SK-MEL-5 (cell line): ENCODE data around the gene IL20RA. TPM values are rescaled to one million over a fixed set of nuclear protein-coding genes. Genes with fewer than 3 reads are reported as not detected.
"Not testable (repeated sequence)": the region's sequence is repeated elsewhere in the genome, so short reads cannot be mapped to it uniquely, and the experiment has no call there.

ENCODE experiments used
- DNase-seq: peaks from one replicate; pipeline ENCODE4 v3.0.0-alpha.2; 2016; ENCODE audit warnings: low read depth, low spot score
- in situ Hi-C: cut with HindIII; loops from 2 replicates; pipeline ENCODE4 v1.10.0; 2016; ENCODE audit warnings: low sequenced_read_pairs, high pct_unique_total_duplicates, low pct_unique_long_range_greater_than_20kb
- polyA plus RNA-seq, 2 experiments: library from polyadenylated mRNA; depleted of rRNA; stranded (reverse); fragments of >200 nt; gene quantifications; 2 replicates each; pipeline ENCODE4 v1.2.3, GENCODE V29; 2015
- total RNA-seq: library from RNA; depleted of rRNA; stranded (reverse); fragments of >200 nt; shearing (Covaris generic); gene quantifications from 2 replicates; pipeline ENCODE4 v1.2.3, GENCODE V29; 2014; rRNA removed

IL20RA gene
- not detected in 2 replicates for total RNA-seq
- polyA plus RNA-seq (2015; cell fraction: cytosol; rRNA removed) = not detected in 2 replicates
- polyA plus RNA-seq (2015; cell fraction: nucleus; rRNA removed) = not detected in 2 replicates

- no peak for DNase-seq
- in situ Hi-C loops = no loop called here
Measured at GRCh38 chr6:137044366-137045221, at the start of gene IL20RA. TSS of gene IL20RA (minus strand) at chr6:137044965. CDS start at chr6:137044728, 237 bp downstream.

- no peak for DNase-seq
- in situ Hi-C loops = no loop called here
Measured at GRCh38 chr6:137093183-137094069, 48.7 kb upstream of the IL20RA start.

DNA sequence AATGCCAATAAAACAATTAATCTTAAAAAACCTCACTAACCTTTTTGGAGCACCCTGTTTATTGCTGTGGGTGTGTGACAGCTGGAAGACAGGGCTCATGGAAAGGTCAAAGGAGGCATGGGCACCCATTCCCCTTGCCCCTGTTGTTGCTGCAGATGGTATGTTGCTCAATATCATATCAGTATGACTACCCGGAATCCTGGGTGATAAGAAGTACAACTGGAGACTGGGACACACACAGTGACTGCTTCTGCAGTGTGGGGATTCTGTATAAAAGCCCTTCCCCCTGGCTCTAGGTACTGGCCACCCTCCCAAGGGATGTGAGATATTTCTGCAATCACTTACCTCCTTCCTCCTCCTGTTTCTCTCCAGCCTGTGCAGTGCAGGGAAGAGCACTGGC is 47.3 kb upstream of the IL20RA start:
- DNase-seq = no peak
- in situ Hi-C loops = no loop called here

DNA sequence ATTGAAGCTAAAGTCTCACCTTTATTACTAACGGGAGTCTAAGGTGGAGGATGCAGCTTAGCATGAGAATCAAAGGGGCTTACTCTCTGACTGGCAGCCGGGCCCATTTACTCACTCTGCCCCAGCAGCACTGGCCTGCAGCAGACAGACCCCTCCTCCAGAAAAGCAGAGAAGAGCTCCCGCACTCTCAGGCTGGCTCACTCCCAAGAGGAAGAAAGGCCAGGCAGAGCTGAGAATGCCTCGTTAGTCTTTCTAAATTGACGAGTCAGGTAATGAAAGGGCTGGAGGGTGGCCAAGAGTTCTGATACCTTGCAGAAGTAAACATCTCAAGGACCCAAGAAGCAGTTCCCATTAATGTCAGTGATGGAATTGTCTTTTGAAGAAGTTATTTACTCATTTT is 44.5 kb upstream of the IL20RA start:
- in situ Hi-C loops = no loop called here
- DNase-seq = no peak

DNA sequence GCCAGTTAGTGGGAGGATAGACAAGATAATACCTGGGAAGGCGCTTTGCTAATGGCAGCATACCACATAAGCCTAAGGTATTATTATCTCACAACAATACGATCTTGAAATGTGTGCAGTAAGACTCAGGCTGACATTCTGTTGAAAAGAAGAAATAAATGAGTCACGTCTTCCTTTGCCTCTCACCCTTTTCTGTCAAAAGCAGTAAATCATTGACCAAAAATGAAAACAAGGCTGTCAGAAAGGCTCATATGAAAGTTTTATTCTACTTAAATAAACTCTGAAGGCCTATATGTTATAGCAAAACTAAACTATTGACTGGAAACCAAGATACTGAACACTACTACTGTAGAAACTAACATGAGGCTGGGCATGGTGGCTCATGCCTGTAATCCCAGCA is 43.1 kb upstream of the IL20RA start:
- no peak for DNase-seq
- in situ Hi-C loops = no loop called here

GRCh38 chr6:137086031-137086430 is 41.3 kb upstream of the IL20RA start:
- no peak for DNase-seq
- in situ Hi-C loops = no loop called here

DNA sequence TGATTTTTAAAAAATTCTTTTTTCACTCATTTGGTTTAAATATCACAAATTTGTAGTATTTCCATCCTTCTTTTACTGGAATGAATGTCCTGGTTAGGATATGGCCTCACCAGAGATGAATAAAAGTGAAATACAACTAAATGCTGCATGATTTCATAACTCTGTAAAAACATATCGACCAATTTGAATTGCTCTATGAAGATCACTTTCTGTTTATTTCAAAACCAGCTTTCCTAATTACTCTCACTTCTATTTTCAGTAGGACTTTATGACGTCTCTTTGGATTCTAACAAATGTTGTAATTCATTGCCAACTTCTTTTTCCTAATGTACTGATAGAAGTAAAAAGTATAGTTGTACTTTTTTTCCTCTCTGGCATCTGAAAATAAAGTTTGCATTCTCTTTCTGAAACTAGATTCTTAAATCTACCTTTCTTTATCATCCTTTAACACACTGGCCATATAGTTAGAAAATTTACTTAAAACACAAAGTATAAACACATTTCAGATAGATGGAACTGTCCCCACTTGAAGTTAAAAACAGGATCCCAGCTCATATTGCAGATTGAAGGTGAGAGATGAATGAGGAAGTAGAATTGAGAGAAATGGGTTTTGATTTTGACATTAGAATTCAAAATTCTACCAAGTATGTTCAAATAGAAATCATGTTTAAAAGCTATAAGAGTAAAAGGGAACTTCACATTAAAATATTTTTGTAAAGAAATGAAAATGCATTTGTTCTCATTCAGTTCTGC is 40.3 kb upstream of the IL20RA start:
- in situ Hi-C loops = no loop called here
- no peak for DNase-seq

DNA sequence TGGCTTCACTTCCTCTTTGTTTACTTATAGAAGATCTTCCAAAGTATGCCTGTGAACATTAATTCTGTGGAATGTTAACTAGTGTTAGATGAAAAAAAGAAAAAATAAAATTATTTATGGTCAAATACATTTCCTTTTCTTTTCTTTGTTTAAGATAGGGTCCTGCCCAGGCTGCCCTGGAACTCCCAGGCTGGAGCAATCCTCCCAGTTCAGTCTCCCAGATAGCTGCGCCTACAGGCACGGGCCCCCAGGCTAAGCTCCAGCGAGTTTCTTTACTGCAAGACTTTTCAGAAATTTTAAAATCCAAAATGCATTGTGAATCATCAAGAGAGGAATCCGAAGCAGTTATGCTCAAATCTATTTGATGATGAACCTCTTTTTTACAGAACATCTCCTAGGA is 39.3 kb upstream of the IL20RA start:
- in situ Hi-C loops = no loop called here
- no peak for DNase-seq

GRCh38 chr6:137081997-137082396 is 37.2 kb upstream of the IL20RA start:
- no peak for DNase-seq
- in situ Hi-C loops = no loop called here

DNA sequence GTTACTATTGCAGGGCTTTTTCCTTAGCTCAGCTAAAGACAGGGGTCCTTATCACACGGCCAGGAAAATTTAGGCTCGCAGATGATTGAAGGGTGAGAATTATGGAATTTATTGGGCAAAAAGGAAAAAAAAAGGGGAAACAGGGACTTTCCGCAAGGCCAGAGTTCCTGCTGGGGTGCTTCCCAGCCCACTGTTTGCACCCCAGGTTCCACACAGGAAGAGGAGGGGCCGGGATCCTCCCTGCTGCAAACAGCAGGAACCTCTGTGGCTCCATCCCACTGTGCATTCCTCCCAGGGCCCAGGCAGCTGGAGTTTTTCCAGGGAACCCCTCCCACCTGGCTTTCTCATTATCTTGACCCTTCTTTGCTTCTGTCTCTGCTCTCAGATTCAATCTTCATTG is 35.9 kb upstream of the IL20RA start:
- in situ Hi-C loops = no loop called here
- no peak for DNase-seq

GRCh38 chr6:137076277-137077068 is 31.7 kb upstream of the IL20RA start:
- DNase-seq = peak; percentile 82
- in situ Hi-C loops = no loop called here

DNA sequence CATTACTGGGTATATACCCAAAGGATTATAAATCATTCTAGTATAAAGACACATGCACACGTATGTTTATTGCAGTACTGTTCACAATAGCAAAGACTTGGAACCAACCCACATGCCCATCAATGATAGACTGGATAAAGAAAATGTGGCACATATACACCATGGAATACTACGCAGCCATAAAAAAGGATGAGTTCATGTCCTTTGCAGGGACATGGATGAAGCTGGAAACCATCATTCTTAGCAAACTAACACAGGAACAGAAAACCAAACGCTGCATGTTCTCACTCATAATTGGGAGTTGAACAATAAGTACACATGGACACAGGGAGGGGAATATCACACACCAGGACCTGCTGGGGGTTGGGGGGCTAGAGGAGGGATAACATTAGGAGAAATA is 31.0 kb upstream of the IL20RA start:
- DNase-seq, in situ Hi-C loops: not testable (repeated sequence)

DNA sequence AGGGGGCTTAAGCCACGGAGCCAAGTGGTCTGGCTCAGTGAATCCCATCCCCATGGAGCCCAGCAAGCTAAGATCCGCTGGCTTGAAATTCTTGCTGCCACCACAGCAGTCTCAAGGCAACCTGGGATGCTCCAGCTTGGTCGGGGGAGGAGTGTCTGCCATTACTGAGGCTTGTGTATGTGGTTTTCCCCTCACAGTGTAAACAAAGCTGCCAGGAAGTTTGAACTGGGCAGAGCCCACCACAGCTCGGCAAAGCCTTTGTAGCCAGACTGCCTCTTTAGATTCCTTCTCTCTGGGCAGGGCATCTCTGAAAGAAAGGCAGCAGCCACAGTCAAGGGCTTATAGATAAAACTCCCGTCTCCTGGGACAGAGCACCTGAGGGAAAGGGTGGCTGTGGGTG is 25.5 kb upstream of the IL20RA start:
- in situ Hi-C loops = no loop called here
- no peak for DNase-seq

DNA sequence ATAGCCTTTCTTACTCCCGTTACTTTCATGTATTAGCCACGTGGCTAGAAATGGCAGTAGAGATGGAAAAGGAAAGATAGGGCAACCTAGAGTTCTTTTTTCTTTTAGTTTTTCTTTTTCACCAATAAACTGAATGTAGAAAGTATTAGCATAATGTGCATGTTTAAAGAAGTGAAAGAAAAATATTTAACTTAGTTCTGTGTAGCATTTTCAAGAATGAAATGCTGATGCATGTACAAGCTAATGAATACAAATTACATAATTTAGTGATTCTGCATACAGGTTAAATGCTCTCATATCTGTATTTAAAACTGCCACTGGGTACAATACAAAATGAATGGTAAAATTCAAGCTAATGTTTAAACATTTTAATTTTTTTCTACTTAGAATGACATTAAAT is 22.6 kb upstream of the IL20RA start:
- in situ Hi-C loops = no loop called here

DNA sequence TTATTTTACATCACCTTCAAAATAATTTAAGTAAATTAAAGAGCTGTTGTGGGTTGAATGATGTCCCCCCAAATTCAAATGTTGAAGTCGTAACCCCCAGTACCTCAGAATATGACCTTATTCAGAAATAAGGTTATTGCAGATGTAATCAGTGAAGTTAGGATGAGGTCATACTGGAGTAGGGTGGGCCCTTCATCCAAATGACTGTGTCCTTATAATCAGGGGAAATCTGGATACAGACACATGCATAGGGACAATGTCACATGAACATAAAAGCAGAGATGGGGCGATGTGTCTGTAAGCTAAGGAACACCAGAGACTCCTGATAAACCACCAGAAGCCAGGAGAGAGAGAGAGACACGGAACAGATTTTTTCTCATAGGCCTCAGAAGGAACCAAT is 13.3 kb upstream of the IL20RA start:
- in situ Hi-C loops = no loop called here
- DNase-seq = no peak

More for the DNA sequence above, 22.6 kb upstream of the IL20RA start:
- no peak for DNase-seq

GRCh38 chr6:137056121-137056880 is 11.5 kb upstream of the IL20RA start:
- no peak for DNase-seq

More at GRCh38 chr6:137056121-137056880, 11.5 kb upstream of the IL20RA start:
- in situ Hi-C loops = no loop called here
